ENCODE measurements around the gene TTC7B.

- TF ChIP-seq HES1 (IDR thresholded peaks at IDR 0.05; ENCODE audit: low read depth) = no peak
- no peak for TF ChIP-seq MAFK (IDR thresholded peaks at IDR 0.05; ENCODE audit: low read length)
- no peak for TF ChIP-seq ZNF280A (IDR thresholded peaks at IDR 0.05; ENCODE audit: low read depth, partially characterized antibody)
- TF ChIP-seq PRPF4 (IDR thresholded peaks at IDR 0.05; ENCODE audit: insufficient read depth, low read depth, low read length, poor library complexity, severe bottlenecking) = no peak
These were observed 42.5 kb downstream of the TTC7B start for GRCh38 chr14:90773705-90774104.

Data from K562 (cell line).